T-helper 1 cell treated with Interleukin-12 subunit alpha and Interleukin-12 subunit beta and Interleukin-4 antibody, amounts not matched to agents 30 μg/mL and 1 μg/mL, for 36 hours (primary cell): ENCODE measurements around the gene CHST13.
"Not testable (repeated sequence)": the region's sequence is repeated elsewhere in the genome, so short reads cannot be mapped to it uniquely, and the experiment has no call there.

ENCODE experiments used
- H3K27ac Mint-ChIP-seq: one replicate; pipeline ENCODE4 v1.8.0; 2021; ENCODE audit warnings: mild to moderate bottlenecking, mixed read lengths
- H3K27me3 Mint-ChIP-seq: one replicate; pipeline ENCODE4 v1.8.0; 2021; ENCODE audit warnings: low read depth, mixed read lengths
- H3K36me3 Mint-ChIP-seq: one replicate; pipeline ENCODE4 v1.8.0; 2021; ENCODE audit warnings: low read depth, mixed read lengths
- H3K4me1 Mint-ChIP-seq: one replicate; pipeline ENCODE4 v1.8.0; 2021; ENCODE audit warnings: low read depth, mixed read lengths
- H3K4me3 Mint-ChIP-seq: one replicate; pipeline ENCODE4 v1.8.0; 2021; ENCODE audit warnings: mild to moderate bottlenecking, moderate library complexity, mixed read lengths
- H3K9me3 Mint-ChIP-seq: one replicate; pipeline ENCODE4 v1.8.0; 2021; ENCODE audit warnings: mixed read lengths

Gene CHST13

DNA sequence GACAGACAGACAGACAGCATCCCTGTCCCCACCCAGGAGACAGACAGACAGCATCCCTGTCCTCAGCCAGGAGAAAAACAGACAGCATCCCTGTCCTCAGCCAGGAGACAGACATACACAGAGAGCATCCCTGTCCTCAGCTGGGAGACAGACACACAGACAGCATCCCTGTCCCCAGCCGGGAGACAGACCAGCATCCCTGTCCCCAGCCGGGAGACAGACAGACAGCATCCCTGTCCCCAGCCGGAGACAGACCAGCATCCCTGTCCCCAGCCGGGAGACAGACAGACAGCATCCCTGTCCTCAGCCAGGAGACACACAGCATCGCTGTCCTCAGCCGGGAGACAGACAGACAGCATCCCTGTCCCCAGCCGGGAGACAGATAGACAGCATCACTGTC, 10.8 kb downstream of the CHST13 start:
- not testable (repeated sequence) for H3K9me3 Mint-ChIP-seq, H3K4me1 Mint-ChIP-seq, H3K36me3 Mint-ChIP-seq, H3K4me3 Mint-ChIP-seq, H3K27ac Mint-ChIP-seq
- H3K27me3 Mint-ChIP-seq = peaks cover 26% of the 10 kb centered on the region

DNA sequence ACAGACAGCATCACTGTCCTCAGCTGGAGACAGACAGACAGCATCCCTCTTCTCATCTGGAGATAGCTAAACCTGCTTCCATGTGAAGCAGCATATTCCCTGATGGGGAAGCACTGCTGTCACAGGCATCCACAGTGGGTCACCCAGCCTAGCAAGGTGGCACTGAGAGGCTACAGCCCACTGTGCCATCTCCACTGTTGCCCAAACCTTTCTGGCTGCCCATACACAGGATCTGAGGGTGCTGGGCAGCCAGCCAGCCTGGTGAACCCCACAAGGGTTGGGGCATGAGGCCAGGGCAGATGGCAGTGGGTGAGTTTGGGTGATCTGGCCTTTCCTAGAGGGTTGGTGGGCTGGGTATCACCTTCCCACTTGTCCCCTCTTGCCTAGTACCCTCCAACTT, 11.7 kb downstream of the CHST13 start:
- no peaks in the 10 kb centered on the region for H3K36me3 Mint-ChIP-seq

DNA sequence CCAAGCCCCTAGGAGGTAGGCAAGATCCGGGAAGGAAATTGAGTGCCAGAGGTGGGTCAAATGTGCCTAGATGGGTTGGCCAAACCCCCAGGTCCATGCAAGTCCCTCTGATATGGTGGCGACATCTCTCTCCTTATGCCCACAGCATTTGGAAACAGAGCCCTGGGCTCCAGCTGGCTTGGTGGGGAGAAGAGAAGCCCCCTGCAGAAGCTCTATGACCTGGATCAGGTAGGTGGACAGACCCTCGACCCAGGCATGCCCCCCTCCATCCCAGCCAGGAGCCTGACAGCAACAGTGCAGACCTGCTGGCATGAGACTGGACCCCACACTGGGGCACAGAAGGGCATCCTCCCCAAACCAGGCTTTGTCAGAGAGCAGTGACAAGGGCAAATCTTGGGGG, 12.2 kb downstream of the CHST13 start:
- no peak overlapping the region for H3K27ac Mint-ChIP-seq
- H3K36me3 Mint-ChIP-seq = no peaks in the 10 kb centered on the region
- peaks cover 26% of the 10 kb centered on the region for H3K27me3 Mint-ChIP-seq
- no peak overlapping the region for H3K4me3 Mint-ChIP-seq
- peaks cover 5% of the 10 kb centered on the region for H3K4me1 Mint-ChIP-seq
- H3K9me3 Mint-ChIP-seq = no peaks in the 10 kb centered on the region

More for the DNA sequence above, 11.7 kb downstream of the CHST13 start:
- H3K27ac Mint-ChIP-seq = no peak overlapping the region
- H3K4me1 Mint-ChIP-seq = peaks cover 2% of the 10 kb centered on the region
- H3K9me3 Mint-ChIP-seq = no peaks in the 10 kb centered on the region
- H3K4me3 Mint-ChIP-seq = no peak overlapping the region
- peaks cover 26% of the 10 kb centered on the region for H3K27me3 Mint-ChIP-seq

DNA sequence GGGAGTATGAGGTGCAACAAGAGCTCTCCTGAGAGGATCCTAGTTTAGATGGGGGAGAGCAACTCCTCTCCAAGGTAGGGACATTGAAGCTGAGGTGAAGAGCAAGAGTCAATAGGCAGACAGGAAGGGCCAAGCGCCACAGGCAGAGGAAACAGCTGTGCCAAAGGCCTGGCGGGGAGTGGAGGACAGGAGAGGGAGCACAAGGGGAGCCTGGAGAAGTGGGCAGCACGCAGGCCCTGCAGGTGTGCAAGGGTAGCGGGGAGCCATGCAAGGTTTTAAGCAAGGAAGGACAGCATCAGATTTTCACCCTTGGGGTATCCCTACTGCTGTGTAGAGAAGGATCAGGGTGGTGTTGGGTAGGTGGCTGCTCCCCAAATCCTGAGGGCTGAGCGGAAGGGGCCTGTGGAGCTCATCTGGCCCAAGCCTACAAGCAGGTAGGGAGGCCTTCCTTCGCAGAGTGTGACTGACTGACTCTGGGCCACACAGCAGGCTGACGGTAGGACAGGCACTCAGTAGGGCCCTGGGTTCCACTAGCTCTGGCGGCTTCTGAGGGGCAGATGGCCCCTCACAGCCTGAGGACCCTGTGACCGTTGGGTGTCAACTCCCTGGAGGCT, 13.3 kb downstream of the CHST13 start:
- H3K27ac Mint-ChIP-seq = no peak overlapping the region
- H3K4me3 Mint-ChIP-seq = no peak overlapping the region
- H3K27me3 Mint-ChIP-seq = peaks cover 22% of the 10 kb centered on the region
- no peaks in the 10 kb centered on the region for H3K9me3 Mint-ChIP-seq
- peaks cover 5% of the 10 kb centered on the region for H3K4me1 Mint-ChIP-seq
- no peaks in the 10 kb centered on the region for H3K36me3 Mint-ChIP-seq

DNA sequence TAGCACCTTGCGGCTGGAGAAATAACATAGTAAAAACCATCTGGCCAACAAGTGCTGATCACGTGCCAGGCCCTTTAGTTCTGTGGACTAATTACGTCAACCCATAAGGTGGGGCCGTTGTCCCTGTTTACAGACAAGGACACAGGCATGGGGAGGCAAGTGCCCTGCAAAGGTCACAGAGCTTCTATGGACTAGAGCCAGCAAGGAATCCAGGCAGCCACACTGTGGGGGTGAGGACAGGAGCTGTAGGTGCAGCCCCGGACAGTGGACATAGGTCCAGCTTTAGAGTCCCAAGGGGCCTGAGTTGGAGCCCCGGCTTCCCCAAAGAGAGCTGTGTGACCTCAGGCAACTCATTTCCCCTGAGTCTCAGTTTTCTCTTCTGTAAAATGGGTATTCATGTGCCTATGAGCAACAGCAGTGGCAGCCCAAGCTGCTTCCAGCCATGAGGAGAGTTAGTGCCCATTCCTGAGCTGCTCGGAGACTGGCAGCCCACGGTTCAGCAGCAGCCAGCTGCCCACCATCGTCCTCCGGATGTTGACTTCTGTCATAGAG, 13.9 kb downstream of the CHST13 start:
- peaks cover 16% of the 10 kb centered on the region for H3K27me3 Mint-ChIP-seq
- H3K4me1 Mint-ChIP-seq = peaks cover 5% of the 10 kb centered on the region
- H3K27ac Mint-ChIP-seq = no peak overlapping the region
- no peaks in the 10 kb centered on the region for H3K36me3 Mint-ChIP-seq
- no peaks in the 10 kb centered on the region for H3K9me3 Mint-ChIP-seq
- no peak overlapping the region for H3K4me3 Mint-ChIP-seq

DNA sequence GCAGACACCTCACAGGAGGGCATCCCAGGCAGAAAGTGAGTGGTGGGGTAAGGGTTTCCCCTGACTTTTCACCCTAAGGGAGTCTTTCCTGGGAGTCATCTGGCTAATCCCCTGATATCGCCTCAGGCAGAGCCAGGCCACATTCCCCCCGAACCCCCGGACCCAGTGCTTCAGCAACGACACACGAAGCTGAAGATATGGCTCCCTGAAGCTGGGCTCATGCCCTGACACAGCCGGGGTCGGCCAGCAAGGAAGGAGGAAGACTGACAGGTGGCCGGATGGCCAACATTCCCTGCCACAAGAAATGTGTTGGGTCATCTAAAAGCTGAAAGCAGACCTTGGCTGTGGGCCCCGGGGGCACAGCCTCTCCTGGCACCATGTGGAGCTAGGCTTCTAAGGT, 14.4 kb downstream of the CHST13 start:
- Mint-ChIP-seq H3K27ac (no peak overlapping the region), H3K4me3 (no peak overlapping the region), H3K4me1 (peaks cover 5% of the 10 kb centered on the region), H3K9me3 (no peaks in the 10 kb centered on the region), H3K27me3 (peaks cover 12% of the 10 kb centered on the region), H3K36me3 (no peaks in the 10 kb centered on the region)

DNA sequence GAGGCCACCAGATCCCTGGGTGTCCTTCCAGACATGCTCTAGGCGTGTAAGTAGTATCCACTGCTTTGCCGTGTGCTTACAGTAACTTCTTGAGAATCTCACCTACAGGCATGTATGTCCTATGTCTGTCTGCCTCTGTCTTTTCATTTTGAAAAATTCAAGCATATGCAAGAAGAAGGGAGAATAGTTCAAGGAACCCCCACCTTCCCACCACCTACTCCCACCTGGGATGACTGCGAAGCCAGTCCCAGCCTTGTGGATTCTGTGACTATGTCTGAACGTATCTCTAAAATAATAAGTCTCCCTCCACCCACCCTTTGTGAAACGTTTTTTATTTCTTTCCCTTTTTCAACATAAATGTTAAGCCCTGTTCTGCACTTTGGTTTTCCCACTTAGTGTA, 15.0 kb downstream of the CHST13 start:
- H3K4me3 Mint-ChIP-seq = no peak overlapping the region
- no peaks in the 10 kb centered on the region for H3K9me3 Mint-ChIP-seq
- H3K36me3 Mint-ChIP-seq = no peaks in the 10 kb centered on the region
- H3K27me3 Mint-ChIP-seq = peaks cover 5% of the 10 kb centered on the region
- H3K27ac Mint-ChIP-seq = no peak overlapping the region
- peaks cover 5% of the 10 kb centered on the region for H3K4me1 Mint-ChIP-seq

DNA sequence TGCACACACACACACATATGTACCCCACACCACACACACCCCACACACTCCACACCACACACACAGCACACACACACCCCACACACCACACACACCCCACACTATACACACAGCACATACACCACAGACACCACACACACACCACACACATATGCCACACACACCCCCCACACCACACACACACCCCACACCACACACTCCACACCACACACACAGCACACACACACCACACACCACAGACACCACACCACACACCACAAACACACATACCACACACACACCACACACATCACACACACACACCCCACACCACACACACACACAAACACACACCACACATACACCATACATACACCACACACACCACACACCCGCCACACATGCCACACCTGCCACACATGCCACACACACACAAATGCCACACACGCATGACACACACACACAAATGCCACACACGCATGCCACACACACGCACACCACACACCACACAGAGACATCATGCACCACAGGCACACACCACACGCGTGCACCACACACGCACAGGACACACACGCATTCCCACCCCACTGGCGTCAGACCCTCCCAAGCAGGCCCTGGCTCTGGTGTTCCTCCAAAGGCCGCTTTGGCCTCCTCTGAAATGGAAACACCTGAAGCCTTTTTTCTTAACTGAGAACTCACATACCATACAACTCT, 15.7 kb downstream of the CHST13 start:
- H3K27me3 Mint-ChIP-seq = no peaks in the 10 kb centered on the region
- peaks cover 5% of the 10 kb centered on the region for H3K4me1 Mint-ChIP-seq
- H3K27ac Mint-ChIP-seq = peak overlapping the region; percentile 20
- H3K36me3 Mint-ChIP-seq = no peaks in the 10 kb centered on the region
- no peaks in the 10 kb centered on the region for H3K9me3 Mint-ChIP-seq
- no peak overlapping the region for H3K4me3 Mint-ChIP-seq

DNA sequence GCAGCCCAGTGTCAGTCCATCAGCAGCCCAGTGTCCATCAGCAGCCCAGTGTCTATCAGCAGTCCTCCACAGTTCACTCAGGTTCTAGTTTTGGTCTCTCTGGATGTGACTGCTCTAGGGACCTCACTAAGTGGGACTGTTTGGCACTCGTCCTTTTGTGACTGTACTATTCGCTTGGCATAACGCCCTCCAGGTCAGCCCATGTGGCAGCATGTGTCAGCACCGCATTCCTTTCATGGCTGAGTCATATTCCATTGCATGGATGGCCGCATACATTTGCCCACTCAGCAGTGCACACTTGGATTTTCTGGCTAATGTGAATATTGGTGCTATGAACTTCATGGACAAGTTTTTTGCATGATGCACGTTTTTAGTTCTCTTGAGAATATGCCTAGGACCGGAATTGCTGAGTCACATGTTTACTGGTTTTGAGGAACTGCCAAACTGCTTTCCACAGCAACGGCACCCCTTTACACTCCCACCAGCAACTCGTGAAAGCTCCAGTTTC, 16.4 kb downstream of the CHST13 start:
- no peak overlapping the region for H3K27ac Mint-ChIP-seq

DNA sequence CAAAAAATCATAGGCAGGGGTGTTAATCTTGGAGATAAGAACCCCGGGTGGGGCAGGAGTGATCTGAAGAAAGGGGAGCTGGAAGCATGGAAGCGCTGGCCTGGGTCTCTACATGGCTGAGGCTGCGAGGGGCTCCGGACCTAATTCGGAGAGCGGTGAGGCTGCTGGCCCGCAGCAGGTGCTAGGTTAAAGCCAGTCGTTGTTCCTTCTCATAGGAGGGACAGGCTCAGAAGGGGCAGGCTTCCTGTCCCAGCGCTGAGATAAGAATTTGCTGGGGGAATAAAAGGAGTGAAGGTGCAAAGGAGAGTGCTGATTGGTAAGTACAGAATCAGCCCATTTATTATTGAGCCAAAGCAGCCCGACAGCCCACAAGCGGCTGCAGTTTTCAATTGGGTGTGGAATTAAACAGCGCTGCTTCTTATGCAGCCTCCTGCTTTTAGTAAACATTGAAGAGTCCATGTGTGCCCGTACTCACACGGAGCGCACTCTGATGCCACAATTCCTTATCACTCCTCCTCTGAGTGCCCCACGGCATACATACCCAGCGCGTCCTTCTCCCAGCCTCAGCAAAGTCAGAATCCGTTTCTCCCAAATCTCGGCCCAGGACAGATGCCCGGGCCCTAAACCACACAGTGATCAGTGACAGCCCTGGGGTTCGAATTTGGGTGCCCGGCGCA, 17.1 kb downstream of the CHST13 start:
- H3K4me3 Mint-ChIP-seq = no peak overlapping the region
- no peaks in the 10 kb centered on the region for H3K27me3 Mint-ChIP-seq
- H3K27ac Mint-ChIP-seq = no peak overlapping the region
- H3K4me1 Mint-ChIP-seq = peaks cover 5% of the 10 kb centered on the region
- no peaks in the 10 kb centered on the region for H3K9me3 Mint-ChIP-seq
- no peaks in the 10 kb centered on the region for H3K36me3 Mint-ChIP-seq

More for the DNA sequence above, 16.4 kb downstream of the CHST13 start:
- Mint-ChIP-seq H3K9me3 (no peaks in the 10 kb centered on the region), H3K27me3 (no peaks in the 10 kb centered on the region), H3K4me3 (no peak overlapping the region), H3K36me3 (no peaks in the 10 kb centered on the region), H3K4me1 (peaks cover 5% of the 10 kb centered on the region)

DNA sequence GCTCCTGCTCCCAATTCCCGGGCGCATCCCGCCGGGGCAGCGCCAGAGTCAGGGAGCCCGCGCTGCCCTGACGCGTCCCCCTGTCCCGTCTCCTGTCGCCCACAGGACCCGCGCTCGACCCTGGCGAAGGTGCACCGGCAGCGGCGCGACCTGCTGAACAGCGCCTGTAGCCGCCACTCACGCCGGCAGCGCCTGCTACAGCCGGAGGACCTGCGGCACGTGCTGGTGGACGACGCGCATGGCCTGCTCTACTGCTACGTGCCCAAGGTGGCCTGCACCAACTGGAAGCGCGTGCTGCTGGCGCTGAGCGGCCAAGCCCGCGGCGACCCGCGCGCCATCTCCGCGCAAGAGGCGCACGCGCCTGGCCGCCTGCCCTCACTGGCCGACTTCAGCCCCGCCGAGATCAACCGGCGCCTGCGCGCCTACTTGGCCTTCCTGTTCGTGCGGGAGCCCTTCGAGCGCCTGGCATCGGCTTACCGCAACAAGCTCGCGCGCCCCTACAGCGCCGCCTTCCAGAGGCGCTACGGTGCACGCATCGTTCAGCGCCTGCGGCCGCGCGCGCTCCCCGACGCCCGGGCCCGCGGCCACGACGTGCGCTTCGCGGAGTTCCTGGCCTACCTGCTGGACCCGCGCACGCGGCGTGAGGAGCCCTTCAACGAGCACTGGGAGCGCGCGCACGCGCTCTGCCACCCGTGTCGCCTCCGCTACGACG, 17.8 kb downstream of the CHST13 start:
- Mint-ChIP-seq H3K4me3 (no peak overlapping the region), H3K27ac (no peak overlapping the region), H3K36me3 (no peaks in the 10 kb centered on the region), H3K4me1 (peaks cover 5% of the 10 kb centered on the region), H3K27me3 (no peaks in the 10 kb centered on the region), H3K9me3 (no peaks in the 10 kb centered on the region)

DNA sequence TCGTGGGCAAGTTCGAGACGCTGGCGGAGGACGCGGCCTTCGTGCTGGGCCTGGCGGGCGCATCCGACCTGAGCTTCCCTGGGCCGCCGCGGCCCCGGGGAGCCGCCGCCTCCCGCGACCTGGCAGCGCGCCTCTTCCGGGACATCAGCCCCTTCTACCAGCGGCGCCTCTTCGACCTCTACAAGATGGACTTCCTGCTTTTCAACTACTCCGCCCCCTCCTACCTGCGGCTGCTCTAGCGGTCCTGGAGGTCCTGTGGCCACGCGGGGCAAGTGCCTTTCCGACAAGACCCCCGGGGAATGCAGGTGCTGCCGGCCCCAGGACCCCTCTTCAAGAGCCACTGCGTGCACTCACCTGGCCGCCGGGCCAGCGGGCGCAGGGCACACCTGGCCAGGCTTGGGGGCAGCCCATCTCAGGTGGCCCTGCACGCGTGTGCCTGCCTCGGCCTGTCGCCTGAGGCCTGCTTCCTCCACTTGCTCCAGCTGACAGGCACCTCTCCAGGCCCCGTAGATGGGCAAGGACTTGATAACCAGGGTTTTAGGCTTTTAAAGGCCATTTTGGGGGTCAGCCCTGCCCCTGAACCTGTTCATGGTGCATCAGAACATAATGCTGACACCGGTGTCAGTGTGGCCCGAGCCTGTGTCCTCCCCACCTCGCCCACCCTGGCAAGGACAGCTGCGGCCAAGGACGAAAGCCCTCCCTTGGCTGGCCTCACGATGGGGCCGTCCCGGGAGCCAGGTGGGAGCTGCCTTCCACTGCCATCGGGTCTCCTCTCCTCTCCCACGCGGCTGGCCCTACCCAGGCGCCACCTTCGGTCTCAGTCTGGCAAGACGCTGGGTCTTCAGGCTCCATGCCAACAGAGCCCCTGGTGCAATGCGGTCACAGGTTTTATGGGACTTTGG, 18.6 kb downstream of the CHST13 start:
- Mint-ChIP-seq H3K27ac (no peak overlapping the region), H3K9me3 (no peaks in the 10 kb centered on the region), H3K36me3 (no peaks in the 10 kb centered on the region), H3K4me3 (no peak overlapping the region), H3K27me3 (no peaks in the 10 kb centered on the region), H3K4me1 (peaks cover 5% of the 10 kb centered on the region)

DNA sequence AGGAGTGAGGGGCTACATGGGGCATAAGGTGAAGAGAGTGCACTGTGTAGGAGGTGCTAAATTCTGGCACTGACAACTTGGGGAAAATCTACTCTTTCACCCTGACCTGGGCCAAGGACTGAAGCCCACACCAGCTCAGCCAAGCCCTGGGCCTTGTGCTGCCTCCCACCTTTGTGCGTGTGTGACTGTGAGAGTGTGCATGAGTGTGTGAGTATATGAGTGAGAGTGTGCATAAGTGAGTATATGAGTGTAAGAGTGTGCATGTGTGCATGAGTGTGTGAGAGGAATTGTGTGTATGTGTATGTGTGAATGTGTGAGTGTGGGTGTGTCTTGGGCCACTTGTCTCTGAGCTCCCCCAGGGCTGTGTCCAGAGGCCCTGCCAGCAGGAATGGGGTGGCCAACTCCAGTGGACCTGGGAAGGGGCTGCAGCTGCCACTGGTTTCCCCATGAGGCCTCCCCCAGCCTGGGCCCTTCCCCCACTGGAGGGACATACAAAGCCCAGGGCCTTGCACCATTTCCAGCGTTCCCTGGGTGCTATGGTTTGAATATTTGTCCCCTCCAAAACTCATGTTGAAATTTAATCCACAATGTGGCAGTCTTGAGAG, 19.6 kb downstream of the CHST13 start:
- Mint-ChIP-seq H3K9me3 (no peaks in the 10 kb centered on the region), H3K27me3 (no peaks in the 10 kb centered on the region), H3K27ac (no peak overlapping the region), H3K36me3 (no peaks in the 10 kb centered on the region), H3K4me3 (no peak overlapping the region), H3K4me1 (peaks cover 5% of the 10 kb centered on the region)
